AG10803 (cell line): ENCODE results near the gene HSPB1.

Experiments used
- DNase-seq: peaks from one replicate; pipeline ENCODE4 v3.0.0; 2010; ENCODE audit warnings: low read depth
- H3K4me3 ChIP-seq: 2 replicates; pipeline ENCODE4 v1.5.1; 2011; ENCODE audit warnings: mild to moderate bottlenecking, low read length, control low read depth
- CTCF ChIP-seq: conservative IDR thresholded peaks from 2 replicates; pipeline ENCODE4 v1.5.1; 2011; ENCODE audit warnings: mild to moderate bottlenecking, low read length, control low read depth, inconsistent platforms

The HSPB1 gene

GRCh38 chr7:76349313-76349885 is 46.9 kb downstream of the HSPB1 start:
- no peak for TF ChIP-seq CTCF
- no peak overlapping the region for H3K4me3 ChIP-seq

DNA sequence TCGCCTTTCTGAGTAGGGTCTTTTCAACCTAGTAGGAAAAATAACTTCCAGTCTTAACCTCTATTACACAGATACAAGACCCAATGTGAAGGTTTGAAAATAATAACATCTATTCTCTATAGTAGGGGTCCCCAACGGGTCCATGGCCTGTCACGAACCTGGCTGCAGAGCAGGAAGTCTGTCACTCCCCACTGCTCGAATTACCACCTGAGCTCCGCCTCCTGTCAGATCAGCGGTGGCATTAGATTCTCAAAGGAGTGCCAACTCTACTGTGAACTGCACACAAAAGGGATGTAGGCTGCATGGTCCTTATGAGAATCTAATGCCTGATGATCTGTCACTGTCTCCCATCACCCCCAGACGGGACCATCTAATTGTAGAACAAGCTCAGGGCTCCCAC is 48.9 kb downstream of the HSPB1 start:
- no peak overlapping the region for H3K4me3 ChIP-seq
- no peak for TF ChIP-seq CTCF
- no peak for DNase-seq

More at GRCh38 chr7:76349313-76349885, 46.9 kb downstream of the HSPB1 start:
- DNase-seq, result no peak

GRCh38 chr7:76352193-76352592 is 49.7 kb downstream of the HSPB1 start:
- DNase-seq, result peak; percentile 49
- TF ChIP-seq CTCF, result no peak
- no peak overlapping the region for H3K4me3 ChIP-seq

- no peak overlapping the region for H3K4me3 ChIP-seq
- no peak for TF ChIP-seq CTCF
- DNase-seq, result no peak
Measured at GRCh38 chr7:76353744-76354143, 51.3 kb downstream of the HSPB1 start.
